Stimulated activated CD8-positive, alpha-beta memory T cell treated with anti-CD3 and anti-CD28 coated beads, Interleukin-12 subunit alpha, Interleukin-12 subunit beta, amount 100 ng/mL, for 24 hours (primary cell): ENCODE measurements around the gene SIGLEC1.

Source experiments
- DNase-seq: peaks from one replicate; pipeline ENCODE4 v3.0.0-alpha.2; 2020; ENCODE audit errors: extremely low read depth

The SIGLEC1 gene

DNA sequence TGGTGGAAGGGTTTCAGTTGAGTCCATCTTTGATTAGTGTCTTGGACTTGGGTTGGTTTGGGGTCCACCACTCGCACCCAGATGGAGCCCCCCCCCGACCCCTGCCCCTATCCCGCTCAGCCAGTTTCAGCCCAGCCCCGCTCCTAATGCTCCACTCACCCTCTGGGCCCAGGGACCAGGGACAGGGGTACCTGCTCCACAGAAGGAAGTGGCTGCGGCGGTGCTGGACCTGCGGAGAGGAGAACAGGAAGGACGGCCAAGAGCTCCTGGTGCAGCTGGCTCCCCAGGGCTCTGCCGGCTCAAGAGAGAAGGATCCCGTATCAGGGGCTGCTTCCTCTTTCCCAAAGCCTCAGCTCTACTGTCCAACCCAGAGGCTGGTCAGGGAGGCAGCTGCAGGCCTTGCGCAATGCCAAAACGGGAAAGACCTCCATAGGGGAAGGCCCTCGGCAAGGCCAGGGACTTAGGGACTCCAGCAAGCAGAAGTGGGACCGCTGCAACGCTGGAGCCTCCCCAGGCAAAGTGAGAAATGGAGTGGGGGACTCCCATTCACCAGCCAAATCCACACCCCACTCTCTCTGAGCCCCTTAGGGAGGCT lies at the start of gene SIGLEC1:
Gene SIGLEC1 (minus strand): TSS at position 322 of the 595 bp plus-strand sequence. CDS start 5,472 bp downstream, outside the sequence.
- no peak for DNase-seq

GRCh38 chr20:3760655-3761348 lies 48.4 kb upstream of the SIGLEC1 start:
- DNase-seq, result no peak

DNA sequence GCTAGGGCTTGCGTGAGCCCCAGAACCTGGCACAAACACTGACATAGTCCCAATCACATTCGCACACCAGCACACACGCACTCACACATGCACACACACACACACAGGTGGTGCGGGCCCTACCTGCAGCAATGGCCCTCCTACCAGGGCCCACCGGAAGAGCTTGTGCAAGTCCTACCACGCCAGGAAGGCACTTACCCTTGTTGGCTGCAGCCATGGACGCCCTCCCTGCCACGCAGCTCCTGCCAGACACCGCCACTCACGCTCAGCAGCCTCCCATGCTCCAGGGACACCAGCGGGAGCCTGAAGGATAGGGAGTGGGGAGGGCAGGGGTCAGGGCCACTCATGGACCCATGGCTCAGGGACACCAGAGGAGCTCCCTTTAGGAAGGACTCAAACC lies 47.5 kb upstream of the SIGLEC1 start:
- no peak for DNase-seq

DNA sequence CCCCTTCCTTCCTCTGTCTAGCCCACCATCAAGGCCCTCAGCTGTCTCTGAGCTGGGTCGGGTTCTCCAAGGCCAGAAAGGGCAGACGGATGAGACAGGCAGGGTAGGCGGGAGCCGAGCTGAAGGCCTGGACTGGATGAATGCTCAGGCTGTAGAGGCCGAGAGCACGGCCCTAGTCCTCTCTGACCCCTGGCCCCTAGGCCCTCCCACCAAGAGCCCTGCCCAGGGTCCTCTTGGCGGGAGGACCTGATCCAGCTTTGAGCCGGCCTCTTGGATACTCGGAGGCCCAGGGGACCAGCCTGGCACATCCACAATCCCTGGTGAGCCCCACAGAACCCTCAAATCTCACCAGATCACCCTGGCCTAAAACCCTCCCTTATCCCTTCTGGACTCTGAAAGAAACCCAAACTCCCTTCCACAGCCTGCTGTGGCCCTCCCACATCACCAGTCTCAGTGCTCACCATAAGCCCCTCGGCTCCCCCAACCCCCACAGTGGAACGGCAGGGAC lies 47.0 kb upstream of the SIGLEC1 start:
- DNase-seq, result no peak

DNA sequence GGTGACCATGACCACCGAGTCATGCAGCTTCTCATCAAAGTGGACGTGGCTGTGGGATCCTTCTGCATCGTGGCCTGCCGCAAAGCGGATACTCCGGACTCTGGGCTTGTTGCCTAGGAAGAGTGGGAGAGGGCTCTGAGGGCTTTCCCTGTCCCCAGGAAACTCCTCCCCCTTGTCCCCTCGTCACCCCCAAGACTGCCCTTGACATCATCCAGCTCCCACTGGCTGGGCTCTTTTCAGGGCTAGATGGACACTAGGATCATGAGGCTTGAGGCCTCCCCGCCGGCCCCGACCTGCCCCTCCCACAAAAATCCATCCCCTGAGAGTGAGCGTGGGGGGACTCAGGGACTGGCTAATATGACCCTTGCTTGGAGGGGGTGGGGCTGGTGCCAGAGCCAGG lies 46.2 kb upstream of the SIGLEC1 start:
- DNase-seq, result no peak

DNA sequence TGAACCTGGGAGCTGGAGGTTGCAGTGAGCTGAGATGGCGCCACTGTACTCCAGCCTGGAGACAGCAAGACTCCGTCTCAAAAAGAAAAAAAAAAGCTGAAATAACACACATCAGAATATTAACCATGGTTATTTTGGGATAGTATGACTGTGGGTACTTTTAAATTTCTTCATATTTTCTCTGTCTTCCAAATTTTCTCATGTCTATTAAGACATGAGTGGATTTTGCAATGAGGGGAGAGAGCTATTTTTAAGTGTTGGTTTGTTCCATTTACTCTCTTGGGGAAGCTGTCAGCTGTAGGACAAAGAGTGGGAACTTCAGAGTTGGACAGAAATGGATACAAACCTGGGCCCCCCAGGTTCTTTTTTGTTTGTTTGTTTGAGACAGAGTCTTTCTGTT lies 44.9 kb upstream of the SIGLEC1 start:
- no peak for DNase-seq

- no peak for DNase-seq
Measured at GRCh38 chr20:3755814-3756480, 43.5 kb upstream of the SIGLEC1 start.

- DNase-seq, result no peak
Measured at GRCh38 chr20:3755269-3755668, 42.9 kb upstream of the SIGLEC1 start.

- no peak for DNase-seq
Measured at GRCh38 chr20:3754276-3754630, 41.9 kb upstream of the SIGLEC1 start.

DNA sequence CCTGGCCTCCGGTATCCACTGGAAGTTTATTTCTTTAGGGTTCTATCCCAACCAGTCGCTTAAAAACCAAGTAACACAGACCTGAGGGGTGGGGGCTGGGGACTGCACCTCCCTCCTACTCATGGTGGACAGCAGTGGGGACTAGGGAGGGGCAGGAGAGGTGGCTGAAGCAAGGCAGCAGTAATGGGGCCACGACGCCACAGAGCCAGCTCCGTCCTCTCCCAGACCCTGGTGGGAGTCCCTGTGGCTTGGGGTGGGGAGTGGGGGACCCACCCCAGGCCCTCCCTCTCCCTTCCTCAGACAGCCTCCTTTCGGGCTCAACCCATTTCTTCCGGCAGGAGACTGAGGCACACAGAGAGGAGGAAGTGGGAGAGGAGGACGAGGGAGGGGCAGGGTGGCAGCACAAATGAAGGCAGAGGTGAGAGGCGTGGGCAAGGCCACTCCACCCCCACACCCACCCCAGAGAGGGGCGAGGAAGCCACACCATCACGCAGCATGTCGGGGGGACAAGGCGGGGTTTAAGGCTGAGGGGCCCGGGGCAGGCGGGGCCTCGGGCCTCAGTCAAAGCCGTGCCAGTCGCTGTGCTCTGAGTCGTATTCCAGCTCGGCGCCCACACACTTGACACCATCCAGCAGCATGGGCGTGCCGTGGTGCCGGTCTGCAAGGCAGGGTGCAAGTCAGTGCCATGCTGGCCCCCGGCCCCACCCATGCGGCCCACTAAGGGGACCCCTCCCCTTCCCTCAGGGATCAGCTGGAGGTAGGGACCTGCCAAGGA lies 41.3 kb upstream of the SIGLEC1 start:
- no peak for DNase-seq

DNA sequence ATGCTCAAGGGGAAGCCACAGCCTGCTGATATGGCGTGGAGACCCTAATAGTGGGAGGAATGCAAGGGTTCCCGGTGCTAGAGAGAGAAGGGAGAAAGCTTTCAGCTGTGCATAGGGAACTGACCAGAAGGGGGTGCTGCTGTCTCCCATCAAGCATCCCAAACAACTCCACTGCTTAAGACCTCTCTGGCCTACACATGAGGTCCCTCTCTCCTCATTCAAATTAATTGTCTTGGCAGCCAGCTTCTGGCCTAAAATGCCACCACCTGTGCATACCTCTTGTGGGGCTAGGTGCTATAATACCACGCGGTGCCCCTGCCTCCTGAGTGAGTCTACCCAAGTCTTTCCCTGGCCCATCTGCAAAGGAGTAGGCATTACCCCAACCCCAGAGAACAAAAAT lies 40.7 kb upstream of the SIGLEC1 start:
- no peak for DNase-seq

DNA sequence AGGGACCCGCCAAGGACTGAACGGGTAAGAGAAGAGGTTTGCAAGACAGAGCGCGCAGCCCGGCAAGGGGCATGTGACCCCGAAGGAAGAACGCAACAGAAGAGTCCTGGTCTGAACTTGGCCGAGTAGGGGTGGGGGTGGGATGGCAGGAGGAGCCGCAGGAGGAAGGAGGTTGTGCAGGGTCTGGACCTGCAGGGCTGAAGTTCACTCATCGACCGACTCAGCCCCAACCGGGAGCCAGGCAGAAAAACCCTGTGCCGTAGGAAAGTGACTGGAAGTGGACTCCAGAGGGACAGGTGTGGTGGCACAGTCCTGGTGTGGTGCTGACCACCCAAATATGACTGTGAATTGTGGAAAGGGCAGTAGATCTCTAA lies 40.0 kb upstream of the SIGLEC1 start:
- no peak for DNase-seq

DNA sequence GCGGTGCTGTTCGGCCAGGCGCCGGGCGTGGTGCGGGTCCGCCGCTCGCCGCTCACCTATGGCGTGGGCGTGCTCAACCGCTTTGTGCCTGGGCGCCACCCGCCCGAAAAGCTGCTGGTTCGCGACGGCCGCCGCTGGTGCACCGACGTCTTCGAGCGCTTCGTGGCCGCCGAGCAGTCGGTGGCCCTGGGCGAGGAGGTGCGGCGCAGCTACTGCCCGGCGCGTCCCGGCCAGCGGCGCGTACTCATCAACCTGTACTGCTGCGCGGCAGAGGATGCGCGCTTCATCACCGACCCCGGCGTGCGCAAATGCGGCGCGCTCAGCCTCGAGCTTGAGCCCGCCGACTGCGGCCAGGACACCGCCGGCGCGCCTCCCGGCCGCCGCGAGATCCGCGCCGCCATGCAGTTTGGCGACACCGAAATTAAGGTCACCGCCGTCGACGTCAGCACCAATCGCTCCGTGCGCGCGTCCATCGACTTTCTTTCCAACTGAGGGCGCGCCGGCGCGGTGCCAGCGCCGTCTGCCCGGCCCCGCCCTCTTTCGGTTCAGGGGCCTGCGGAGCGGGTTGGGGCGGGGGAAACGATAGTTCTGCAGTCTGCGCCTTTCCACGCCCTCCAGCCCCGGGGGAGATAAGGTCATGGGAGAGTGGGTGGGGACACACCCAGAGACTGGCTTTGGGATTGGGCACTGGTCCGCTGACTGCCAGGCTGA lies 39.4 kb upstream of the SIGLEC1 start:
- peak; percentile 24 for DNase-seq

- DNase-seq, result no peak
Measured at GRCh38 chr20:3751305-3751674, 38.9 kb upstream of the SIGLEC1 start.

DNA sequence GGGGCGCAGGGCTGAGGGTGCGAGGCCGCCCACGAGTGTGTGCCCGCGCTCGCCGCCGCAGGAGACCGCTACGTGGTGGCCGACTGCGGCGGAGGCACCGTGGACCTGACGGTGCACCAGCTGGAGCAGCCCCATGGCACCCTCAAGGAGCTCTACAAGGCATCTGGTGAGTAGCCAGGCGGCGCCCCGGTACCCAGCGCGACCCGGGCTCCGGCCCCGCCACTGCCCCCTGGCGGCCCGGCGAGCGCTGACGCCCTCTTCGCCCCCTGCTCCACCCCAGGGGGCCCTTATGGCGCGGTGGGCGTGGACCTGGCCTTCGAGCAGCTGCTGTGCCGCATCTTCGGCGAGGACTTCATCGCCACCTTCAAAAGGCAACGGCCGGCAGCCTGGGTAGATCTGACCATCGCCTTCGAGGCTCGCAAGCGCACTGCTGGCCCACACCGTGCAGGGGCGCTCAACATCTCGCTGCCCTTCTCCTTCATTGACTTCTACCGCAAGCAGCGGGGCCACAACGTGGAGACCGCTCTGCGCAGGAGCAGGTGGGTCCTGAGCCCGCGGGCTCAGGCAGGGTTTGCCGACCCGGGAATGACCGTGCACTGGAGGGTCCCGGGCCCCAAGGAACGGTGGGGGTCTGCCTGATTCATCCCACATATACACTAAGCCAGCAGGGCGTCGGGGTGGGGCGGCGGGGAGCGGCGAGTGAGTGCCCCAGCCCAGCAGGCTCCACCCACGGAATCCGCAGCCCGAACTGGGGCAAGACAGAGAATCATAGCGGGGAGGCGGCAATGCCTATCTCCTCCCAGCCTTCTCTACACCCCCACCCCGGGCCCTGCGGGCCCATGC lies 37.5 kb upstream of the SIGLEC1 start:
- DNase-seq, result no peak

DNA sequence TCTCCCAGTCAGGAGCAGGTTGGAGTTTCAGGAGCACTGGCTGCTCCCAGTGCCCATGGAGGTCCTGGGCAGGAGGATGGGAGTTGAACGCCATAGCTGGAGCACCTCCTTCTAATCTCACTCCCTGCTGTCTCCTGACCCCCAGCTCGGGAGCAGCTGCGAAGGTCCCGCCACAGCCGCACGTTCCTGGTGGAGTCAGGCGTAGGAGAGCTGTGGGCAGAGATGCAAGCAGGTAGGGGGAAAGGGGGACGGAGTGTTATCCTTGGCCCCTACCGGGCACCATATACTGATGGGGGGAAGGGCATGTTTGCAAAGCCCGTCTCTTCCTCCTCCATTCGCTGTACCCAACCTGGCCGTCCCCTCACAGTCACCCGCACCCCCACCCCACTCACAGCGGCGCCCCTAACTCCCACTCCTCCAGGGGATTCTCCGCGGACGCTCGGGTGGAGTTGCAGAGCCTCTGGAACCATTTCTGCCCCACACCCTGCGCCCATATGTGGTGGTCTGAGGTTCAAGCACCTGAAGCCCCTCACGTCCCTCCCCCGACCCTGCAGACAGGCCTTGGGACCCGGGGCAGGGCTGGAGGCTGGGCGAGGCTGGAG lies 36.8 kb upstream of the SIGLEC1 start:
- no peak for DNase-seq

- DNase-seq, result no peak
Measured at GRCh38 chr20:3748073-3748472, 35.7 kb upstream of the SIGLEC1 start.

DNA sequence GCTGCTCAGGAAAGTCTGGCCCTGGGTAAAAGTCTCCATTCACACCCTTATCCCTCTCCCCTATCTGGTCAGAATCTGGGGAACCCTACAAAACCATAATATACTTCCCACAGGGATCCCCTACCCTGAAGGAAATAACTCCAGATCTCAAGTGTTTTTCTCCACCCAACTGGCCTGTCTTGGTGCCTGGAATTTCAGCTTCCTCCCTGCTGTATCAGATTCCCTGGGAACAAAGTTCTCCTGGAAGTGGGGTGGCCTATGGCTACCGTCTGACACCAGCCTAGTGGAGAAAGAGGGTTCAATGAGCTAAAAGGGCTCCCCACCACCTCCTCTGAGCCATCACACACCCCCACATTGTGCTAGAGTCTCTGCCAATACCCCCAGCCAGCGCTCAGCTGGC lies 35.1 kb upstream of the SIGLEC1 start:
- DNase-seq, result no peak

- DNase-seq, result no peak
Measured at GRCh38 chr20:3745686-3746173, 33.3 kb upstream of the SIGLEC1 start.
